Superior temporal gyrus (tissue), 1 donor: Measurements from ENCODE around the gene NFKBIL1.
"Not testable (repeated sequence)": the region's sequence is repeated elsewhere in the genome, so short reads cannot be mapped to it uniquely, and the experiment has no call there.

Source experiments
- DNase-seq: peaks from one replicate; pipeline ENCODE4 v3.0.0-alpha.2; 2016; ENCODE audit errors: extremely low spot score

NFKBIL1 gene

DNA sequence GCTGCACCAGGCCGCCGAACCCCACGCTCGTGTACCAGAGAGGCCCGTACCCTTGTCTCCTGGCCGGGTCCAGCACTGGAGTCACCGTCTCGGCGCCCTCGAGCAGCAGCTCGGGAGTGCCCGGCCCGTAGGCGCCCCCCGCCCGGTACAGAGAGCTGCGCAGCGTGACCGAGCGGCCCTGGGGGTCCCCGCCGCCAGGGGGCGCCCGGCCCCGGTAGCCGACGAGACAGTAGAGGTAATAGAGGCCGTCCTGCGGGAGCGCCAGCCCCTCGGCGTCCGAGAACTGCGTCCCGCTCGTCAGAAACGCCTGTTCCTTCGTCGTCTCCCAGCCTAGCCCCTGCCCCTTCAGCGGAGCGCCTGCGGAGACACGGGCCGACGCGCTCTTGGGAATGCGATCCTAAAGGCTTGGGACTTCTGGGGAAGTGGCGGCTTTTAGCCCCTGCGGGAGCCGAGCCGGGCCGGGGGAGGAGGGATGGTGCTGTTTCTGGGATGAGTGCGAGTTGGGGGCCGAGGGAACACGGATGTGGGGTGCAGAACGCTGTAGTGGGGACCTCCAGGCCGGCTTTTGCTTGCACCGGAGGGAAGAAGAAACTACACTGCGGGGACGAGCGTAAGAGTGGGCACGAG lies 33.5 kb downstream of the NFKBIL1 start:
- DNase-seq = peak; percentile 83

DNA sequence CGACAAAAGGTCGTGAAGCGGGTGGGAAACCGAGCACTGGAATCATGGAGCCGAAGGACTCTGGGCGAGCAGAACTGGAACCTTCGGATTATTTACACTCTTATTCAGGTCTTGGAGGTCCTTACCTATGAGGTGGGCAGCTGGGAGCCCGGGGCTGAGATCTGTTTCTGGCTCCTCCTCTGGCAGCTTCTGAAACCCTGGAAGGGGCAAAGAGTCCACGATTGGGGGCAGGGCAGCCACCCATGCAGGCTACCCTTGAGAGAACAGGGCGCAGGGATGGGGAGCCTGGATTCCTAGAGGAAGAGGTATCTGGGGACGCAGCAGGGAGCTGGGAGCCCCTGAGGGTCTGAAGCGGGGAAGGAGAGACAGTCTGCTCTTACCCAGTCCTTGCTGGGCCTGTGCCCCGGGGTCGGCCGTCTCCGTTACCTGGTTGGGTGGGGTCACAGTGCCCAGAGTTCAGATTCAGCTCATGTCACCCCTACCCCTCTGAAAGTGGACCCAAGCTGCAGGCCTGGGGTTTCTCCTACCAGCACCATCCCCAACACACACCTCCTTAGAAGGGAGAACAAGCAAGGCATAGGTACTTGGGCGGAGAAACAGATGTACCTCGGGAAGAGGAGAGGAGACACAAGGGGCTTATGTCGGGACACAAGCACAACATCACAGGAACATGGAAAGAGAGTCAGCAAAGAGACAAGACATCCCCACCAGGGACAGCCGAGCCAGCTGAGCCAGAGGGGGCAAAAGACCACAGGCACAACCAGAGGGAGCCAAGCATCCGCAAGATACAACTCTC lies 34.2 kb downstream of the NFKBIL1 start:
- DNase-seq = no peak

DNA sequence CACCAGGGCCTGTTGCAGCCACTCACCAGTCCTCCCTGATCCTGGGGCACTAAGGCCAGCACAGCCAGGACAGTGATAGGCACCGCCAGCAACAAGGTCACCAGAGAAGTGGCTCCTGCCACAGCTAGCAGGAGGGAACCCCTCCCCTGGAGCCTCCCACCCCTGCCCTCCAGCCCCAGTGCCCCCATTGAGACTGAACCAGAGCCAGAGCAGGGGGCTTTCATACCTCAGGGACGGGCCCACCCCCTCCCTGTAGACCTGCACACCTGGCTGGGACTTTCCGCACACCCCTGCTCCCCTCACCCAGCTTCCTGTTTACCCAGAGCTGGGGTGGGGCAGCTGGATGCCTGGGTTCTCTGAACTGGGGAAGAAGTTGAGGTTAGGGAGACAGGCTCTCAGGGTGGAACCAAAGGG lies 34.8 kb downstream of the NFKBIL1 start, which contains the start of gene LTB:
Gene LTB (minus strand): TSS at position 195 of the 414 bp plus-strand sequence. CDS start 7 bp downstream, at position 188.
- DNase-seq = no peak

DNA sequence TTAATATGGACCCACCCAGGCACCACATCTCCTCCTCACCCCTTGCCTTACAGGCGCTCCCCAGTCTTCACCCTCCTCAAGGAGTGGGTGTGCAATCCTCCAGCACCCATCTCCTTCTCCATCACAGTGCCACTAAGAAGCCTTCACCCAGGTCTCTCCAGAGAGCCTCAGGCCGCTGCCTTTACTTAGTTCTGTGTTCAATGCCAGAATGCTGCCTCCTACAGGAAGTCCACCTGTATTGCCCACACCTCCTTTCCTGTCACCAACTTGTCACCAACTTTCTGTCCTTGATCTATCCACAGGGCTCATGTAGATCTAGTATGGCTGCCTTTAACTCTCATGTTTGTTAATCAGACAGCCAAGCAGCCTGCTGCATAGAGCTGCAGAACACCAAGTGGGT lies 38.1 kb downstream of the NFKBIL1 start:
- no peak for DNase-seq

DNA sequence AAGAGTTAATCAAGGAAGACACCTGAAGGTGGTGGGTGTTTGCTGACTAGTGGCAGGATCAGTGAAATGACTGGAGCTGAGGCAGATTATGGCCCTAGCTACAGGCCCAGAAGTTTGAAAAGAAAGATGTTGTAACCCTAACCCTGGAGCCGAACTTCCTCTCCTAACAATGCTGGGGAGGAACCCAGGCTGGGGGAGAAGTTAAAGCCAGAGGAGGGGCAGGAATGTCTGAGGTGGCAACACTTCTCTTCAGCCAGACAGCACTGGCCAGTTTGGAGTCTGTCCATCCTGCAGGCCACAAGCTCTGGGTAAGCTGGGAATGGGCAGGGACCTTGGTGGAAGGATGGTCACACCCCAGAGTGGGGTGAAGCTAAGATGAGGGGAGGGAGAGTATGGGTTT lies 38.6 kb downstream of the NFKBIL1 start, which contains the start of gene LST1:
Gene LST1 (plus strand): TSS at position 270 of the 400 bp plus-strand sequence. CDS start 1,023 bp downstream, outside the sequence.
- DNase-seq = no peak

DNA sequence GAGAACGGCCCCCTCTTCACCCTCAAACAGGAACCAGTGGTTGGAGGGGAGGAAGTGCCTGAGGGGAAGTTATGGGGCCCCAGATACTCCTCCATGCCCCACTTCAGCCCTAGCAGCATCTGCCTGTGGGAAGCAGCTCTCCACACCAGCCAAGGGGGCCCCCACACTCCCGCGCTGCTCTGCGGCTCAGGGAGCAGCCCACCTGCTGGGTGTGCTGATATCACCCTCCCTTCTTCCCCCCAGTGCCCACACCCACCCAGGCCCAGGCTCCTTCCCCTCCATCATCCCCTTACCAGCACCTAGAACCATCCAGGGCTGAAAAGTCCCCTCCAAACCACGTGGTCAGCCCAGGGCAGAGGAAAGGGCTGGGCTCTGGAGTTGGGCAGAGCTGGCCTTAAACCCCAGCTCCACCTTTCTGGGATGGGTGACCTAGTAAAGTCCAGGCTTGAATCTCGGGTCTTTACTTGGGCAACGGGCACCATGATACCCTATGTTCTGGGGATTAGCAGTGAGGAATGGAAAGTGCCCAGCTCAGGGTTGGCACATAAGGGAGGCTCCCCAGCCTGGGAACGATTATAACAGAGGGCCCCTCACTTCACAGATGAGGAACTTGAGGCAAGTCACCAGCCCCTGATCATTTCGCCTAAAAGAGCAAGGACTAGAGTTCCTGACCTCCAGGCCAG lies 39.3 kb downstream of the NFKBIL1 start:
- DNase-seq = no peak

DNA sequence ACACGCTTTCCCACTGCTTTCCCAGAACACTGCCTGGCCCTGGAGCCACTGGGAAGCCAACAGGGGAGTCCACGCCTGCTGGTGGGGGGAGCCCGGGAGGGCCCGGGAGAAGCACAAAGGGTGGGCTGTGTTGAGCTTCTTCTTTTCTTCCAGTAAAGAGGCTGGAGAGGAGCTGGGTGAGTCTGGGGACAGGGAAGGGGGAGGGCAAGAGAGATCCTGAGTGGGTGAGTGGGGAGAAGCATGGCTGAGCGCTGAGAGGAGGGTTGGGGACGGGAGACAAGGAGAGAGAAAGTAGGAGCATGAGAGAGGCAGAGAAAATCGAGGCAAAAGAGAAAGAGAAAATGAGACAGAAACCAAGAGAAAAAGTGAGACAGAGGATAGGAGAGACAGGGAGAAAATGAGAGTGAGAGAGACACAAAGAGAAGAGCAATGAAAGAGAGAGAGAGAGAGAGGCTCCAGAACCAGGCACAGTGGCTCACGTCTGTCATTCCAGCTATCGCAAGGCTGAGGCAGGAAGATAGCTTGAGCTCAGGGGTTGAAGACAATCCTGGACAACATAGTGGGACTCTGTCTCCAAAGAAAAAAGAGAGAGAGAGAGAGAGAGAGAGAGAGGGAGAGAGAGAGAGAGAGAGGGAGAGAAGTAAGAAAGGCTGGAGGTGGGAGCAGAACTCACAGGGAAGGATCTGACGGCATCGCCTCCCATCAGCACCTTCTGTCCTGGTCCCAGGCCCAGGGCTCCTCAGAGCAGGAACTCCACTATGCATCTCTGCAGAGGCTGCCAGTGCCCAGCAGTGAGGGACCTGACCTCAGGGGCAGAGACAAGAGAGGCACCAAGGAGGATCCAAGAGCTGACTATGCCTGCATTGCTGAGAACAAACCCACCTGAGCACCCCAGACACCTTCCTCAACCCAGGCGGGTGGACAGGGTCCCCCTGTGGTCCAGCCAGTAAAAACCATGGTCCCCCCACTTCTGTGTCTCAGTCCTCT lies 40.7 kb downstream of the NFKBIL1 start:
- no peak for DNase-seq

DNA sequence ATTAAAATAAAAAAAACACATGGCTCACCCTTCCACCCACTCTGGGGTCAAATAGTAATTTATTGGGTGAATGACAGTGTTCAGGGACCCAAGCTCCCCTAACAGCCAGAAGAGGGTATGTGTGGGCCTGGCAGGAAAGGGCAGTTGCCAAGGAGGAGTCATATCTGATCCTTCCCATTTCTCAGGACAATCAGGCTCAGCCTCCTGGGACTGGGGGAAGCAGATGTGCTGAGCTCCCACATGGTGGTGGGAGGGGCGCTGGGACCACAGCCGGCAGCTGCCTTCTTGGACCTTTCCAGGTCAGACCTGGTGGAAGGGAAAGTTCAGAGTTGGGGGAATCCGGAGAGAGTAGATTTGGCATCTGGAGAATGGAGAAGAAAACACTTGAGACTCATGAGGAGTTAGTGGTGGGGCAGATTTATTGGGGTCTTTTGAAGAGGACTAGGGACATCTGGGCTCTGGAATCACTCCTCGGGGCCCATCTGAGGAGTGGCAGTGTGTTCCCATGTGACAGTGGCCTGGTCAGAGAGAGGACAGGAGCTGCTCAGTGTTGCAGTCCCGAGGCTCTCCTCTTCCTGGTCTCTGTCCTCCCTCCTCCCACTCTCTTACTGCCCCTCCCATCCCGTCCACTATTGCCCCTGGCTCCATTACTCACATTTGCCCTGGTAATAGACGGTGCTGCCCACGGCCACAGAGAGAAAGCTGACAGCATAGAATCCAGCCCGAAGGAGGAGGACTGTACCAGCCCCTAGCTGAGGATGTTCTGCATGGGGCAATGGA lies 41.7 kb downstream of the NFKBIL1 start:
- DNase-seq = no peak

DNA sequence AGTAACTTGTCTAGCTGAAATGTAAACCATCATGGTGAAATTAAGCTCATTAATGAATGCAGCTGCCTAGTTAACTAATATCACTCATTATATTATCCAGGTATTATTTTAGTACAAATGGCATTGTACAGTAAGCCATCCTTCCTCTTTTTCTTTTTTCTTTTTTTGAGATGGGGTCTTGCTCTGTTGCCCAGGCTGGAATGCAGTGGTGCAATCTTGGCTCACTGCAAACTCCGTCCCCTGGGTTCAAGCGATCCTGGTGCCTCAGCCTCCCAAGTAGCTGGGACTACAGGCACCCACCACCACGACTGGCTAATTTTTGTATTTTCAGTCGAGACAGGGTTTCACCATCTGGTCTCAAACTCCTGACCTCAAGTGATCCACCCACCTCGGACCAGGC lies 43.3 kb downstream of the NFKBIL1 start:
- DNase-seq = not testable (repeated sequence)

DNA sequence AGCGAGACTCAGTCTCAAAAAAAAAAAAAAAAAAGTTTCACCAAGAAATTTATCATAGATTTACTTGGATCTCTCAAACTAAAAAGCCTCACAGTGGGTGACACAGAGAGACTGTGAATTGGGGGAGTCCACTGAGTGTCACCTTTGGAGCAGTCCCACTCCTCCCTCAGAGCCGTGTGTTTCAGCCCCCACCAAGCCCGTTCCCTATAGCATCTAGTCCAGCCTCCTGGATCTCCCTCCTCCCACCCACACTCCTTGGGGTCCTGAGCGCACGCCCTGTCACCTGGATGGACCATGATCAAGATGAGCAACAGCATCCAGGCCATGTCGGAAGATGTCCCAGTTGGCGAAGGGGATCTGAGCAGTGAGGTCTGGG lies 45.0 kb downstream of the NFKBIL1 start:
- no peak for DNase-seq

DNA sequence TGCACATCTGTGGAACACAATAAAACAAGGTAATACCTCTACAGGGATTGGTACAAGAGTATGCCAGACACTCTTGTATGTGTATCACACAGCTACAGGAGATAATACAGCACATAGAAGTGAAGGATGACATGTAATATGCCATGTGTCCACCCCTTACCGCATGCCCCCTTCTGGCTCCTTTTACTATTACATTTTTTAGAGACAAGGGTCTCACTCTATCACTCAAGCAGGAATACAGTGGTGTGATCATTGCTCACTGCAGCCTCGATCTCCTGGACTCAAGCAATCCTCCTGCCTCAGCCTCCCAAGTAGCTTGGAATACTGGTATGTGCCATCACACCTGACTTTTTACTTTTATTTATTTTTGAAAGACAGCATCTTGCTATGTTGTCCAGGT lies 49.6 kb downstream of the NFKBIL1 start:
- no peak for DNase-seq

DNA sequence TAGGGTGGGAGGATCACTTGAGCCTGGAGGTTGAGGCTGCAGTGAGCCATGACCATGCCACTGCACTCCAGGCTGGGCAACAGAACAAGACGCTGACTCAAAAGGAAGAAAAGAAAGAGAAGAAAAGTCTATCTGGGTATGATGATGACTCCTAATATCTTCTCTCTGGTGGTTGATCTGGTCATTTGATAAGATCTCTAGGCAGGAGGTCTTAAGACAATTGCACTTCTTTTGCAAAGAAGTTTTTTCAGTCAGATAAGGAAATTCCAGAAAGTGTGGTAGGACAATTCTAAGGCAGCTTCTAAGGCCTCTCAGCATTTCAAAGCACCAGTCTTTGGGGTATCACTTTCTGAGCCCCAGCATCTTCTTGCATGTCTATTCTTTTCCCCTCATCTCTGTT lies 59.9 kb downstream of the NFKBIL1 start:
- DNase-seq = no peak
